A549 (cell line): Measurements from ENCODE around the gene SLC2A6. TPM values are rescaled to one million over a fixed set of nuclear protein-coding genes. Genes with fewer than 3 reads are reported as not detected.

Experiments used
- ATAC-seq, 2 experiments: fragments of 200-7000 bp in 1 of 2; fragments of >200 bp in 1 of 2; cut with Nextera tagmentation in 1 of 2; cut with Tn5 transposase in 1 of 2; 3 replicates each; pipeline versions ENCODE4 v1.8.0 to v1.9.1; 2018 to 2020; ENCODE audit warnings: mild to moderate bottlenecking in 1 of 2, moderate library complexity in 1 of 2
- CTCF ChIA-PET: fragments of 300-600 bp; sonication (Branson Sonifier 250); formaldehyde crosslinking; extraction: SDS; loops from one replicate; lab custom pipeline; 2021; ENCODE audit warnings: antibody characterized with exemption, inconsistent platforms; lab: Yijun Ruan, JAX
- POLR2A ChIA-PET: fragments of 350-600 bp; formaldehyde crosslinking; extraction: SDS; loops from one replicate; lab custom pipeline; 2021; ENCODE audit warnings: antibody characterized with exemption, inconsistent platforms; lab: Yijun Ruan, JAX
- DNase-seq, 2 experiments: peaks; one replicate each; pipeline versions ENCODE4 v3.0.0 to v3.0.0-alpha.2; 2011 to 2016; ENCODE audit warnings: low read depth in 1 of 2, low spot score in 1 of 2
- FAIRE-seq: peaks from 2 replicates; lab custom pipeline; 2011; peaks lifted over from hg19 to GRCh38; lab: Jason Lieb, UNC
- H3K27ac ChIP-seq, 2 experiments: fragments of >200 bp; sonication (Bioruptor Twin); formaldehyde crosslinking; 3 replicates each; pipeline ENCODE4 v1.5.1; 2016 to 2017
- H3K4me1 ChIP-seq: fragments of >200 bp; sonication (Bioruptor Twin); formaldehyde crosslinking; 3 replicates; pipeline ENCODE4 v1.6.1; 2016
- H3K4me2 ChIP-seq: fragments of >200 bp; sonication (Bioruptor Twin); formaldehyde crosslinking; 3 replicates; pipeline ENCODE4 v1.6.1; 2016
- H3K4me3 ChIP-seq: fragments of >200 bp; sonication (Bioruptor Twin); formaldehyde crosslinking; 3 replicates; pipeline ENCODE4 v1.5.1; 2016
- H3K9me3 ChIP-seq: fragments of >200 bp; sonication (Bioruptor Twin); formaldehyde crosslinking; 3 replicates; pipeline ENCODE4 v1.6.1; 2016
- BCL3 ChIP-seq: fragments of >200 bp; sonication (Bioruptor Twin); formaldehyde crosslinking; IDR thresholded peaks from 3 replicates; pipeline ENCODE4 v1.6.1; 2016
- CBX2 ChIP-seq: fragments of 200-600 bp; sonication (generic); IDR thresholded peaks from 2 replicates; pipeline ENCODE4 v1.6.1; 2016; ENCODE audit warnings: low read depth, mild to moderate bottlenecking, borderline replicate concordance
- CEBPB ChIP-seq, 2 experiments: fragments of >200 bp in 1 of 2; sonication (Bioruptor Twin) in 1 of 2; formaldehyde crosslinking in 1 of 2; IDR thresholded peaks; 2 replicates each; pipeline ENCODE4 v1.6.1; 2012 to 2016
- FOSB ChIP-seq: fragments of 250-450 bp; sonication (Bioruptor Pico); IDR thresholded peaks from 2 replicates; pipeline ENCODE4 v1.5.0; 2020; ENCODE audit warnings: mild to moderate bottlenecking, moderate library complexity
- HDAC2 ChIP-seq: fragments of 200-600 bp; sonication (generic); IDR thresholded peaks from 2 replicates; pipeline ENCODE4 v1.6.1; 2016
- HES2 ChIP-seq: fragments of >200 bp; sonication (Bioruptor Twin); formaldehyde crosslinking; IDR thresholded peaks from 2 replicates; pipeline ENCODE4 v1.6.1; 2016
- HOXB13 ChIP-seq: fragments of 250-450 bp; sonication (Bioruptor Pico); IDR thresholded peaks from 2 replicates; pipeline ENCODE4 v1.5.0; 2020; ENCODE audit warnings: low read depth, mild to moderate bottlenecking, moderate library complexity
- NFE2L2 ChIP-seq: fragments of 150-350 bp; conservative IDR thresholded peaks from 2 replicates; pipeline ENCODE4 v1.6.1; 2014; ENCODE audit warnings: low read length
- NPAS2 ChIP-seq: fragments of 250-450 bp; sonication (Bioruptor Pico); IDR thresholded peaks from 2 replicates; pipeline ENCODE4 v1.8.0; 2022; ENCODE audit warnings: mild to moderate bottlenecking, moderate library complexity, borderline replicate concordance
- PHF8 ChIP-seq: fragments of 200-600 bp; sonication (generic); IDR thresholded peaks from 2 replicates; pipeline ENCODE4 v1.6.1; 2016; ENCODE audit warnings: low read depth, mild to moderate bottlenecking, antibody characterized with exemption, moderate library complexity, borderline replicate concordance
- RCOR1 ChIP-seq: fragments of 150-350 bp; IDR thresholded peaks from 2 replicates; pipeline ENCODE4 v1.6.1; 2014; ENCODE audit warnings: antibody characterized with exemption, low read length, low read depth
- RFX5 ChIP-seq: fragments of 450-650 bp; IDR thresholded peaks from 2 replicates; pipeline ENCODE4 v1.7.1; 2014; ENCODE audit warnings: antibody characterized with exemption, mild to moderate bottlenecking, moderate library complexity
- RNF2 ChIP-seq: fragments of 200-600 bp; sonication (generic); IDR thresholded peaks from 2 replicates; pipeline ENCODE4 v1.6.1; 2016; ENCODE audit warnings: low read depth, mild to moderate bottlenecking, antibody characterized with exemption, moderate library complexity, borderline replicate concordance
- TP53 ChIP-seq: fragments of 250-450 bp; sonication (Bioruptor Pico); IDR thresholded peaks from 2 replicates; pipeline ENCODE4 v1.5.0; 2021; ENCODE audit warnings: mild to moderate bottlenecking, moderate library complexity
- ZC3H11A ChIP-seq: fragments of 450-650 bp; IDR thresholded peaks from 2 replicates; pipeline ENCODE4 v1.6.1; 2014; ENCODE audit warnings: antibody characterized with exemption, mild to moderate bottlenecking
- ZSCAN20 ChIP-seq: fragments of 250-450 bp; sonication (Bioruptor Pico); IDR thresholded peaks from 2 replicates; pipeline ENCODE4 v1.8.0; 2022; ENCODE audit warnings: mild to moderate bottlenecking, moderate library complexity
- WGBS: methylation state at CpG from one replicate; pipeline ENCODE4 v1.1.6; 2017; ENCODE audit errors: missing lambda C conversion rate; 5-methylcytosine and 5-hydroxymethylcytosine counted together
- polyA plus RNA-seq, 4 experiments: library from polyadenylated mRNA; depleted of rRNA in 3 of 4; stranded (reverse); fragments of >200 nt; fragmentation: RNase III in 1 of 4; extraction: RNeasy Plus Mini Kit Qiagen cat#74134 plus additional on column Dnase treatment in 1 of 4; gene quantifications; 2 replicates in 3 of 4; 3 replicates in 1 of 4; pipeline ENCODE4 v1.2.3, GENCODE V29; 2011 to 2017
- TF ChIP-seq, protein P1 (sequence below): fragments of 450-650 bp; IDR thresholded peaks from 2 replicates; pipeline ENCODE4 v1.6.1; 2014; ENCODE audit warnings: antibody characterized with exemption
- TF ChIP-seq, protein P2 (sequence below): fragments of 150-350 bp; IDR thresholded peaks from 2 replicates; pipeline ENCODE4 v1.6.1; 2014; ENCODE audit warnings: low read depth, mild to moderate bottlenecking, low read length
- TF ChIP-seq, protein P3 (sequence below): IDR thresholded peaks from 2 replicates; pipeline ENCODE4 v1.6.1; 2012; ENCODE audit warnings: low read depth, borderline replicate concordance
- TF ChIP-seq, protein P4 (sequence below): fragments of 250-450 bp; sonication (Bioruptor Pico); IDR thresholded peaks from 2 replicates; pipeline ENCODE4 v1.5.0; 2021; ENCODE audit warnings: mild to moderate bottlenecking, moderate library complexity, borderline replicate concordance

Gene SLC2A6
- polyA plus RNA-seq, 2 of the 4 experiments (the other 2 are of a cell fraction), result 3.7 to 20.5 TPM

- ChIA-PET POLR2A (no interaction called here), CTCF (interaction anchor here (8.7 kb wide), 1 partner anchor 199 kb away, joined by 72 read pairs; no protein-coding TSS in a partner anchor)
- no peak overlapping the region for H3K27ac ChIP-seq
- FAIRE-seq (no peak), DNase-seq (no peak), ATAC-seq (no peak)
- WGBS, result 67% methylated on average over 15 of the region's 21 CpGs
- H3K4me1 ChIP-seq, result peaks cover 5% of the 10 kb centered on the region; the same call in 1 of the 3 replicates
- H3K4me3 ChIP-seq, result no peak overlapping the region
- H3K9me3 ChIP-seq, result no peaks in the 10 kb centered on the region
- H3K4me2 ChIP-seq, result no peak overlapping the region
- TF ChIP-seq RNF2, result no peak
These were observed 47.9 kb upstream of the SLC2A6 start for GRCh38 chr9:133526721-133527321.

DNA sequence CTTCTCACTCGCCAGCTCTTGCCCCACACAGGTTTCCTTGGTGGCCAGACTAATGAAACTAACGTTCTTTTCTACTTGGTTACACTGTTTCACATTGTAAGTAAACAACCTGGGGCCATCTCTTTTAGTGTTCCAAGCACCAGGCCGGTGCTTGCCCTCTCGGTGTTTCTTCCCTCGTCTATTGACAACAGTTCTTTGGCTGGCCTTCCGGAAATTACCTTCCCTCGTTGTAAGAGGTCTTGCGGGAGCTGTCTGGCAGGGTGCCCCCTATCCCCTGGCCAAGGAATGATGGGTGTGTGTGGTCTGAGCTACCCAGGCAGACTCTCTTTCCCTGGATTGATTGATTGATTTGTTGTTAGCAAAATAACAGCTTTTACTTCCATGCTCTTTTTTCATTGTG is 46.8 kb upstream of the SLC2A6 start:
- no peak overlapping the region for H3K4me2 ChIP-seq
- POLR2A ChIA-PET, result no interaction called here
- no peaks in the 10 kb centered on the region for H3K9me3 ChIP-seq
- no peak for TF ChIP-seq PHF8
- TF ChIP-seq FOSB, result no peak
- TF ChIP-seq NPAS2 (CRISPR knock-in tag), result no peak
- TF ChIP-seq ZSCAN20, result no peak
- TF ChIP-seq RCOR1, result no peak
- no peak for TF ChIP-seq CEBPB (IDR thresholded peaks at IDR 0.05)
- no peak for FAIRE-seq
- CTCF ChIA-PET, result no interaction called here
- DNase-seq, result no peak
- no peak overlapping the region for H3K4me3 ChIP-seq
- no peak for ATAC-seq
- no peak overlapping the region for H3K27ac ChIP-seq
- H3K4me1 ChIP-seq, result peaks cover 5% of the 10 kb centered on the region; the same call in 1 of the 3 replicates
- 80% methylated on average over 8 of the region's 8 CpGs for WGBS

DNA sequence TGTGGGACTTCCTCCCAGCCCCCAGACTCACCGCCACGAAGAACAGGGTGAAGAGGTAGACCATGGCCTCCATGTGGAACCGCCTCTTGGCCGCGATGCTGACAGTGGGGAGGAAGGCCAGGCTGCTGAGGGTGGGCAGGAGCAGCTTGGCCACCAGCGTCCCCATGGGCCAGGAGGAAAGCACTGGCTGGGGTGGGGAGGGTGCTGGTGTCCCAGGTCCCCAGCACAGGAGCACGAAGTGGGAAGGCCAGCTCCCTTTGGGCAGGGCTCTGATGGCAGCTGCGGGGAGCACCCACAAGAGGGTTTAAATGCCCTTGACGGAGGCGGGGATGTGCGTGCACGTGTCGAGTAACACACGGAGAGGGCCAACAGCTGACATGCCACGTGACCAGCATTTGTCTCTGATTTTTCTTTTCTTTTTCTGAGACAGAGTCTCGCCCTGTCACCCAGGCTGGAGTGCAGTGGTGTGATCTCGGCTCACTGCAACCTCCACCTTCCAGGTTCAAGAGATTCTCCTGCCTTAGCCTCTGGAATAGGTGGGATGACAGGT is 45.9 kb upstream of the SLC2A6 start, which contains the start of gene MYMK:
MYMK (minus strand) TSS at position 281 of the 550 bp plus-strand sequence; CDS start at position 166, 115 bp downstream.
- H3K9me3 ChIP-seq, result no peaks in the 10 kb centered on the region
- ChIA-PET CTCF (no interaction called here), POLR2A (no interaction called here)
- H3K4me1 ChIP-seq, result peaks cover 5% of the 10 kb centered on the region; the same call in 1 of the 3 replicates
- H3K4me2 ChIP-seq, result no peak within 1 kb of the TSS
- 85% methylated on average over 17 of the region's 17 CpGs for WGBS
- no peak for FAIRE-seq
- no peak for ATAC-seq
- no peak within 1 kb of the TSS for H3K27ac ChIP-seq
- DNase-seq, result no peak
- TF ChIP-seq ZC3H11A (no peak), NFE2L2 (no peak), TP53 (CRISPR knock-in tag) (no peak), HDAC2 (no peak), CEBPB (IDR thresholded peaks at IDR 0.05) (no peak), BCL3 (no peak), FOSB (no peak), HOXB13 (no peak), CBX2 (no peak), HES2 (no peak), RFX5 (no peak)
- TF ChIP-seq, protein P1, sequence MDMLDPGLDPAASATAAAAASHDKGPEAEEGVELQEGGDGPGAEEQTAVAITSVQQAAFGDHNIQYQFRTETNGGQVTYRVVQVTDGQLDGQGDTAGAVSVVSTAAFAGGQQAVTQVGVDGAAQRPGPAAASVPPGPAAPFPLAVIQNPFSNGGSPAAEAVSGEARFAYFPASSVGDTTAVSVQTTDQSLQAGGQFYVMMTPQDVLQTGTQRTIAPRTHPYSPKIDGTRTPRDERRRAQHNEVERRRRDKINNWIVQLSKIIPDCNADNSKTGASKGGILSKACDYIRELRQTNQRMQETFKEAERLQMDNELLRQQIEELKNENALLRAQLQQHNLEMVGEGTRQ, result no peak
- TF ChIP-seq, protein P2, sequence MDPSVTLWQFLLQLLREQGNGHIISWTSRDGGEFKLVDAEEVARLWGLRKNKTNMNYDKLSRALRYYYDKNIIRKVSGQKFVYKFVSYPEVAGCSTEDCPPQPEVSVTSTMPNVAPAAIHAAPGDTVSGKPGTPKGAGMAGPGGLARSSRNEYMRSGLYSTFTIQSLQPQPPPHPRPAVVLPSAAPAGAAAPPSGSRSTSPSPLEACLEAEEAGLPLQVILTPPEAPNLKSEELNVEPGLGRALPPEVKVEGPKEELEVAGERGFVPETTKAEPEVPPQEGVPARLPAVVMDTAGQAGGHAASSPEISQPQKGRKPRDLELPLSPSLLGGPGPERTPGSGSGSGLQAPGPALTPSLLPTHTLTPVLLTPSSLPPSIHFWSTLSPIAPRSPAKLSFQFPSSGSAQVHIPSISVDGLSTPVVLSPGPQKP, result no peak
- TF ChIP-seq, protein P3, sequence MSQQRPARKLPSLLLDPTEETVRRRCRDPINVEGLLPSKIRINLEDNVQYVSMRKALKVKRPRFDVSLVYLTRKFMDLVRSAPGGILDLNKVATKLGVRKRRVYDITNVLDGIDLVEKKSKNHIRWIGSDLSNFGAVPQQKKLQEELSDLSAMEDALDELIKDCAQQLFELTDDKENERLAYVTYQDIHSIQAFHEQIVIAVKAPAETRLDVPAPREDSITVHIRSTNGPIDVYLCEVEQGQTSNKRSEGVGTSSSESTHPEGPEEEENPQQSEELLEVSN, result no peak
- TF ChIP-seq, protein P4, sequence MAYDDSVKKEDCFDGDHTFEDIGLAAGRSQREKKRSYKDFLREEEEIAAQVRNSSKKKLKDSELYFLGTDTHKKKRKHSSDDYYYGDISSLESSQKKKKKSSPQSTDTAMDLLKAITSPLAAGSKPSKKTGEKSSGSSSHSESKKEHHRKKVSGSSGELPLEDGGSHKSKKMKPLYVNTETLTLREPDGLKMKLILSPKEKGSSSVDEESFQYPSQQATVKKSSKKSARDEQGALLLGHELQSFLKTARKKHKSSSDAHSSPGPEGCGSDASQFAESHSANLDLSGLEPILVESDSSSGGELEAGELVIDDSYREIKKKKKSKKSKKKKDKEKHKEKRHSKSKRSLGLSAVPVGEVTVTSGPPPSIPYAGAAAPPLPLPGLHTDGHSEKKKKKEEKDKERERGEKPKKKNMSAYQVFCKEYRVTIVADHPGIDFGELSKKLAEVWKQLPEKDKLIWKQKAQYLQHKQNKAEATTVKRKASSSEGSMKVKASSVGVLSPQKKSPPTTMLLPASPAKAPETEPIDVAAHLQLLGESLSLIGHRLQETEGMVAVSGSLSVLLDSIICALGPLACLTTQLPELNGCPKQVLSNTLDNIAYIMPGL (CRISPR knock-in tag), result no peak
- TF ChIP-seq, all 56 proteins: peak for 0
- H3K4me3 ChIP-seq, result no peak within 1 kb of the TSS
